ENCODE data around the gene KIF16B.

GRCh38 chr20:16566080-16566479, 7.2 kb downstream of the KIF16B start:
- TF ChIP-seq EZH2phosphoT487 (IDR thresholded peaks at IDR 0.05; ENCODE audit: low read depth) = no peak
- TF ChIP-seq, protein P1, sequence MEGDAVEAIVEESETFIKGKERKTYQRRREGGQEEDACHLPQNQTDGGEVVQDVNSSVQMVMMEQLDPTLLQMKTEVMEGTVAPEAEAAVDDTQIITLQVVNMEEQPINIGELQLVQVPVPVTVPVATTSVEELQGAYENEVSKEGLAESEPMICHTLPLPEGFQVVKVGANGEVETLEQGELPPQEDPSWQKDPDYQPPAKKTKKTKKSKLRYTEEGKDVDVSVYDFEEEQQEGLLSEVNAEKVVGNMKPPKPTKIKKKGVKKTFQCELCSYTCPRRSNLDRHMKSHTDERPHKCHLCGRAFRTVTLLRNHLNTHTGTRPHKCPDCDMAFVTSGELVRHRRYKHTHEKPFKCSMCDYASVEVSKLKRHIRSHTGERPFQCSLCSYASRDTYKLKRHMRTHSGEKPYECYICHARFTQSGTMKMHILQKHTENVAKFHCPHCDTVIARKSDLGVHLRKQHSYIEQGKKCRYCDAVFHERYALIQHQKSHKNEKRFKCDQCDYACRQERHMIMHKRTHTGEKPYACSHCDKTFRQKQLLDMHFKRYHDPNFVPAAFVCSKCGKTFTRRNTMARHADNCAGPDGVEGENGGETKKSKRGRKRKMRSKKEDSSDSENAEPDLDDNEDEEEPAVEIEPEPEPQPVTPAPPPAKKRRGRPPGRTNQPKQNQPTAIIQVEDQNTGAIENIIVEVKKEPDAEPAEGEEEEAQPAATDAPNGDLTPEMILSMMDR (IDR thresholded peaks at IDR 0.05; ENCODE audit: low read depth, low read length) = no peak
